ENCODE results near the gene SORCS3. TPM values are rescaled to one million over a fixed set of nuclear protein-coding genes. Genes with fewer than 3 reads are reported as not detected.

SORCS3 gene
- total RNA-seq, 1 experiment from 2014 or later = 0.94 TPM

DNA sequence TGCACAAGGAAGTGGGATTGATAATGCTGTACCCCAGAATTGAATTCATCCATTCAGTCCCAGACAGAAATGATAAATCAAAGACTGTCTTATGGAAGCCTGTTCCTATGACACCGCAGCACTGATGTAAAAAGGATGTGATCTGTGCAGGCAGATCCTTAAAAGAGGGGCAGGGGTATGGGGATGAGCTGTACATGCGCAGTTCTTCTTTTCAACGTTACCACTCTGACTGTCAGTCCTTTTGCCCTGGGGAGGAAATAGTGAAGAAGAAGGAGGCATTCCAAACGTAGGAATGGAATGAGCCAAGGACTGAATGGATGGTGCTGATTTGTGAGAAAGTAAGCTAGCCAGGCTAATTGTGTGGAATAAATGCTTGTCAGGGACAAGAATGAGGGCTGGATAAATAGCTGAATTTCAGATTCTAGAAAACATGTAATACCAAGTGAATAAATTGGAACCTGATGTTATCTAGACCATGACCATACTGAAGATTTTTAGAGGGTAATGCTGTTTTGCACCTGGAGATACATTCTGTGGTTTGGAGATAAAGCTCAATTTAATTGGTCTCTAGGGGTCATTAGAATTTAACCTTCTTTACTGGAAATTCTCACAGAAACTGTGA lies 509.3 kb downstream of the SORCS3 start:
- Mint-ChIP-seq H3K9me3 (no peaks in the 10 kb centered on the region), H3K4me3 (no peak overlapping the region), H3K36me3 (no peaks in the 10 kb centered on the region), H3K4me1 (peaks cover 6% of the 10 kb centered on the region), H3K27ac (no peak overlapping the region), H3K27me3 (ENCODE audit: low read depth) (no peaks in the 10 kb centered on the region)
- ATAC-seq = no peak
- CTCF ChIA-PET = no interaction called here
- no peak for DNase-seq (ENCODE audit: low spot score)
- TF ChIP-seq, protein P1, sequence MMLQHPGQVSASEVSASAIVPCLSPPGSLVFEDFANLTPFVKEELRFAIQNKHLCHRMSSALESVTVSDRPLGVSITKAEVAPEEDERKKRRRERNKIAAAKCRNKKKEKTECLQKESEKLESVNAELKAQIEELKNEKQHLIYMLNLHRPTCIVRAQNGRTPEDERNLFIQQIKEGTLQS (CRISPR knock-in tag; conservative IDR thresholded peaks at IDR 0.05) = no peak
- TF ChIP-seq FOXP1 (CRISPR knock-in tag; IDR thresholded peaks at IDR 0.05; ENCODE audit: borderline replicate concordance) = no peak
- no peak for TF ChIP-seq PREB (CRISPR knock-in tag; IDR thresholded peaks at IDR 0.05; ENCODE audit: borderline replicate concordance)
- no peak for TF ChIP-seq TEAD1 (CRISPR knock-in tag; IDR thresholded peaks at IDR 0.05)
- TF ChIP-seq, protein P2, sequence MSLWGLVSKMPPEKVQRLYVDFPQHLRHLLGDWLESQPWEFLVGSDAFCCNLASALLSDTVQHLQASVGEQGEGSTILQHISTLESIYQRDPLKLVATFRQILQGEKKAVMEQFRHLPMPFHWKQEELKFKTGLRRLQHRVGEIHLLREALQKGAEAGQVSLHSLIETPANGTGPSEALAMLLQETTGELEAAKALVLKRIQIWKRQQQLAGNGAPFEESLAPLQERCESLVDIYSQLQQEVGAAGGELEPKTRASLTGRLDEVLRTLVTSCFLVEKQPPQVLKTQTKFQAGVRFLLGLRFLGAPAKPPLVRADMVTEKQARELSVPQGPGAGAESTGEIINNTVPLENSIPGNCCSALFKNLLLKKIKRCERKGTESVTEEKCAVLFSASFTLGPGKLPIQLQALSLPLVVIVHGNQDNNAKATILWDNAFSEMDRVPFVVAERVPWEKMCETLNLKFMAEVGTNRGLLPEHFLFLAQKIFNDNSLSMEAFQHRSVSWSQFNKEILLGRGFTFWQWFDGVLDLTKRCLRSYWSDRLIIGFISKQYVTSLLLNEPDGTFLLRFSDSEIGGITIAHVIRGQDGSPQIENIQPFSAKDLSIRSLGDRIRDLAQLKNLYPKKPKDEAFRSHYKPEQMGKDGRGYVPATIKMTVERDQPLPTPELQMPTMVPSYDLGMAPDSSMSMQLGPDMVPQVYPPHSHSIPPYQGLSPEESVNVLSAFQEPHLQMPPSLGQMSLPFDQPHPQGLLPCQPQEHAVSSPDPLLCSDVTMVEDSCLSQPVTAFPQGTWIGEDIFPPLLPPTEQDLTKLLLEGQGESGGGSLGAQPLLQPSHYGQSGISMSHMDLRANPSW (CRISPR knock-in tag; conservative IDR thresholded peaks at IDR 0.05; ENCODE audit: low read depth) = no peak
- TF ChIP-seq ZNF121 (CRISPR knock-in tag; IDR thresholded peaks at IDR 0.05) = no peak
- no peak for TF ChIP-seq FOXK1 (CRISPR knock-in tag; IDR thresholded peaks at IDR 0.05)
- no peak for TF ChIP-seq TCF7 (CRISPR knock-in tag; IDR thresholded peaks at IDR 0.05; ENCODE audit: low read depth)
- TF ChIP-seq ZNF138 (CRISPR knock-in tag; conservative IDR thresholded peaks at IDR 0.05) = no peak
- no peak for TF ChIP-seq ZNF512 (CRISPR knock-in tag; IDR thresholded peaks at IDR 0.05; ENCODE audit: borderline replicate concordance)
- no peak for TF ChIP-seq MXD4 (CRISPR knock-in tag; IDR thresholded peaks at IDR 0.05; ENCODE audit: borderline replicate concordance)
- TF ChIP-seq ZNF532 (CRISPR knock-in tag; IDR thresholded peaks at IDR 0.05; ENCODE audit: borderline replicate concordance) = no peak
- no peak for TF ChIP-seq IRF1 (CRISPR knock-in tag; IDR thresholded peaks at IDR 0.05)
- TF ChIP-seq SMAD4 (CRISPR knock-in tag; IDR thresholded peaks at IDR 0.05) = no peak
- TF ChIP-seq, protein P3, sequence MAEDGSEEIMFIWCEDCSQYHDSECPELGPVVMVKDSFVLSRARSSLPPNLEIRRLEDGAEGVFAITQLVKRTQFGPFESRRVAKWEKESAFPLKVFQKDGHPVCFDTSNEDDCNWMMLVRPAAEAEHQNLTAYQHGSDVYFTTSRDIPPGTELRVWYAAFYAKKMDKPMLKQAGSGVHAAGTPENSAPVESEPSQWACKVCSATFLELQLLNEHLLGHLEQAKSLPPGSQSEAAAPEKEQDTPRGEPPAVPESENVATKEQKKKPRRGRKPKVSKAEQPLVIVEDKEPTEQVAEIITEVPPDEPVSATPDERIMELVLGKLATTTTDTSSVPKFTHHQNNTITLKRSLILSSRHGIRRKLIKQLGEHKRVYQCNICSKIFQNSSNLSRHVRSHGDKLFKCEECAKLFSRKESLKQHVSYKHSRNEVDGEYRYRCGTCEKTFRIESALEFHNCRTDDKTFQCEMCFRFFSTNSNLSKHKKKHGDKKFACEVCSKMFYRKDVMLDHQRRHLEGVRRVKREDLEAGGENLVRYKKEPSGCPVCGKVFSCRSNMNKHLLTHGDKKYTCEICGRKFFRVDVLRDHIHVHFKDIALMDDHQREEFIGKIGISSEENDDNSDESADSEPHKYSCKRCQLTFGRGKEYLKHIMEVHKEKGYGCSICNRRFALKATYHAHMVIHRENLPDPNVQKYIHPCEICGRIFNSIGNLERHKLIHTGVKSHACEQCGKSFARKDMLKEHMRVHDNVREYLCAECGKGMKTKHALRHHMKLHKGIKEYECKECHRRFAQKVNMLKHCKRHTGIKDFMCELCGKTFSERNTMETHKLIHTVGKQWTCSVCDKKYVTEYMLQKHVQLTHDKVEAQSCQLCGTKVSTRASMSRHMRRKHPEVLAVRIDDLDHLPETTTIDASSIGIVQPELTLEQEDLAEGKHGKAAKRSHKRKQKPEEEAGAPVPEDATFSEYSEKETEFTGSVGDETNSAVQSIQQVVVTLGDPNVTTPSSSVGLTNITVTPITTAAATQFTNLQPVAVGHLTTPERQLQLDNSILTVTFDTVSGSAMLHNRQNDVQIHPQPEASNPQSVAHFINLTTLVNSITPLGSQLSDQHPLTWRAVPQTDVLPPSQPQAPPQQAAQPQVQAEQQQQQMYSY (CRISPR knock-in tag; IDR thresholded peaks at IDR 0.05) = no peak
- TF ChIP-seq OVOL2 (CRISPR knock-in tag; IDR thresholded peaks at IDR 0.05; ENCODE audit: borderline replicate concordance) = no peak
- POLR2A ChIA-PET = no interaction called here

All from WTC11 (cell line).